ENCODE measurements around the gene KRTAP10-11.

DNA sequence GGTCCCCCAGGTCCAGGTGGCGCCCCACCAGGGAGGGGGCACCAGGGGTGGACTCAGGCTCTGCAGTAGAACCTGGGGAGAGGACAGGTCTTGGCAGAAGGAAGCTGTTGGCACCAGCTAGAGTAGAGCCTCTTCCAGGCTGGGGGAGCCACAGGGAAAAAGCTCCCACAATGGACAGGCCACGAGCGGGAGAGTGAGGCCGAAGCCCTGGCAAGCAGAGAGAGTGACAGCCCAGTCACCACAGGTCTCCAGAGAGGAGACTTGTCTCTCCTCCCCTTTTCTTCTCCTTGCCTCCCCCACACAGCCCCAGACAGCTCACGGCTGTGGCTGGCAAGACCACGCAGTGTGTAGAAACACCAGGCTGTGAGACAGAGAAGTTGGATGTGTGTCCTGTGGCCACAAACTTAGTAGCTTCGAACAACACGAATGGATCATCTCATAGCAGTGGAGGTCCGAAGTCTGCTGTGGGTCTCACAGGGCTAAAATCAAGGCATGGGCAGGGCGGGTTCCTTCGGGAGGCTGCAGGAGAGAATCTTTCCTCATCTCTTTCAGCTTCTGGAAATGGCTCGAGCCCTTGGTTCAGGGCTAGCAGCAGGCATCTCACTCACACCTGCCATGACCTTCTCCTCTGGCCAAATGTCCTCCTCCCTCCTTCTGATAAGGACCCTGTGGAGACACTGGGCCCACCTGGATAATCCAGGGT, 4.9 kb downstream of the KRTAP10-11 start:
- TF ChIP-seq CTCF (IDR thresholded peaks at IDR 0.05) (no peak), POLR2A (IDR thresholded peaks at IDR 0.05) (no peak)
